ENCODE results near the gene ARL4C. TPM values are rescaled to one million over a fixed set of nuclear protein-coding genes. Genes with fewer than 3 reads are reported as not detected.

Gene ARL4C
- total and polyA plus RNA-seq, 2 experiments from 2014 or later: 5.8 to 9.9 TPM

DNA sequence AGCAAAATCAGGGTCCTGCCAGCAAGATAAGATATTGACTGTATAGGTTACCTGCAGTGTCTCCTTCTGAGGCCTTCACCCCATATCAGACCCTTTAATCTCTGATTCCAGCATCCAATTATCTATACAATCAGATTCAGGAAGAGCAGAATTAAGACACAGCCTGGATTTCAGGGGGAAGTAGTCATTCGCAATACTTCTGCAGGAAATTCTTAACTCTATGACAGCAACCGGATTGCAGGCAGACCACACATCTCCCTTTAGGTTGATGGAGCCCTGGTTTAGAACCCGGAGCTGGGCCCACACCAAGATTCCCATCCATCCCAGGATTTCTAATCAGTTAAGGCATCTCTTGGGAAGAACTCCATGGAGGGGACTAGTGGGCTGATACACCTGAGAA, 9.5 kb downstream of the ARL4C start (continued):
- no peak for TF ChIP-seq JUNB (IDR thresholded peaks at IDR 0.05; ENCODE audit: unreplicated experiment)
- TF ChIP-seq, protein P1, sequence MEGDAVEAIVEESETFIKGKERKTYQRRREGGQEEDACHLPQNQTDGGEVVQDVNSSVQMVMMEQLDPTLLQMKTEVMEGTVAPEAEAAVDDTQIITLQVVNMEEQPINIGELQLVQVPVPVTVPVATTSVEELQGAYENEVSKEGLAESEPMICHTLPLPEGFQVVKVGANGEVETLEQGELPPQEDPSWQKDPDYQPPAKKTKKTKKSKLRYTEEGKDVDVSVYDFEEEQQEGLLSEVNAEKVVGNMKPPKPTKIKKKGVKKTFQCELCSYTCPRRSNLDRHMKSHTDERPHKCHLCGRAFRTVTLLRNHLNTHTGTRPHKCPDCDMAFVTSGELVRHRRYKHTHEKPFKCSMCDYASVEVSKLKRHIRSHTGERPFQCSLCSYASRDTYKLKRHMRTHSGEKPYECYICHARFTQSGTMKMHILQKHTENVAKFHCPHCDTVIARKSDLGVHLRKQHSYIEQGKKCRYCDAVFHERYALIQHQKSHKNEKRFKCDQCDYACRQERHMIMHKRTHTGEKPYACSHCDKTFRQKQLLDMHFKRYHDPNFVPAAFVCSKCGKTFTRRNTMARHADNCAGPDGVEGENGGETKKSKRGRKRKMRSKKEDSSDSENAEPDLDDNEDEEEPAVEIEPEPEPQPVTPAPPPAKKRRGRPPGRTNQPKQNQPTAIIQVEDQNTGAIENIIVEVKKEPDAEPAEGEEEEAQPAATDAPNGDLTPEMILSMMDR (conservative IDR thresholded peaks at IDR 0.05; ENCODE audit: low read depth in 2 of 2): no peak
- TF ChIP-seq EZH2phosphoT487 (IDR thresholded peaks at IDR 0.05; ENCODE audit: unreplicated experiment): no peak
- TF ChIP-seq CREB1 (CRISPR knock-in tag; IDR thresholded peaks at IDR 0.05; ENCODE audit: low read depth): no peak
- TF ChIP-seq ZNF114 (CRISPR knock-in tag; IDR thresholded peaks at IDR 0.05): no peak
- TF ChIP-seq EZH2 (IDR thresholded peaks at IDR 0.05; ENCODE audit: low read depth, unreplicated experiment): no peak
- no peak for TF ChIP-seq POLR2AphosphoS5 (IDR thresholded peaks at IDR 0.05; ENCODE audit: low read depth)

DNA sequence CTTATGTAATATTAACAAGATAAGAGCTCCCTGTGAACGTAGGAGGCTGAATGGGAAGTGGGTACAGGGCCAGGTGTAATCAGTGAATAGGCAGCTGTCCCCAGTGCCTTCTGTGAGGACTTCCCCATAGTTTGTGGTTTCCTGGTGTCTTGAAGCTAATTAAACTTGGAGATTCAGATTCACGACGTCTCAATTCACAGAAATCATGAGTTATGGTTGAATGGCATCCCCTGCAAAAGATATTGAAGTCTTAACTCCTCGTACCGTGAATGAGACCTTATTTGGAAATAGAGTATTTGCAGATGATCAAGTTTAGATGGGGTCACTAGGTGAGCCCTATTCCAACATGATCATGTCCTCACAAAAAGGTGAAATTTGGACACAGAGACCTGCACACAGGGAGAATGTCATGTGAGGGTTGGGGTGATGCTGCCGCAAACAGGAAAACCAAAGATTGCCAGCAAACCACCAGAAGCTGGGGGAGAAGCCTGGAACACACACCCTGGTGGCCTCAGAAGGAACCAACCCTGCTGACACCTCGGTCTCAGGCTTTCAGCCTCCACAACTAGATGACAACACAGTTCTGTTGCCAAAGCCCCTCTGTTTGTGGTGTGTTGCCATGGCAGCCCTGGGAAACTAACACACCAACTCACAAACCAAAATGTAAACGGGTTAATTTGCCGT, 13.2 kb downstream of the ARL4C start:
- TF ChIP-seq, protein P1 (conservative IDR thresholded peaks at IDR 0.05; ENCODE audit: low read depth in 2 of 2): peak; percentile 26 to 35; a peak in 3 of 4 replicates
- TF ChIP-seq, protein P2, sequence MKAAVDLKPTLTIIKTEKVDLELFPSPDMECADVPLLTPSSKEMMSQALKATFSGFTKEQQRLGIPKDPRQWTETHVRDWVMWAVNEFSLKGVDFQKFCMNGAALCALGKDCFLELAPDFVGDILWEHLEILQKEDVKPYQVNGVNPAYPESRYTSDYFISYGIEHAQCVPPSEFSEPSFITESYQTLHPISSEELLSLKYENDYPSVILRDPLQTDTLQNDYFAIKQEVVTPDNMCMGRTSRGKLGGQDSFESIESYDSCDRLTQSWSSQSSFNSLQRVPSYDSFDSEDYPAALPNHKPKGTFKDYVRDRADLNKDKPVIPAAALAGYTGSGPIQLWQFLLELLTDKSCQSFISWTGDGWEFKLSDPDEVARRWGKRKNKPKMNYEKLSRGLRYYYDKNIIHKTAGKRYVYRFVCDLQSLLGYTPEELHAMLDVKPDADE (IDR thresholded peaks at IDR 0.05): no peak
- TF ChIP-seq JUNB (IDR thresholded peaks at IDR 0.05; ENCODE audit: unreplicated experiment) (no peak), EZH2phosphoT487 (IDR thresholded peaks at IDR 0.05; ENCODE audit: unreplicated experiment) (no peak), NANOG (IDR thresholded peaks at IDR 0.05; ENCODE audit: borderline replicate concordance) (no peak)
- Histone ChIP-seq H3K9me2 (ENCODE audit: insufficient read depth) (no peaks in the 10 kb centered on the region), H3K4me1 (ENCODE audit: insufficient read depth) (no peaks in the 10 kb centered on the region; the same call in 1 of the 2 replicates), H3F3A (replicated peaks; ENCODE audit: low read depth) (no peaks in the 10 kb centered on the region), H3K4me2 (no peak overlapping the region), H2AFZ (no peak overlapping the region), H3K79me2 (replicated peaks; ENCODE audit: insufficient read depth) (no peaks in the 10 kb centered on the region), H3K27me3 (ENCODE audit: insufficient read depth) (no peaks in the 10 kb centered on the region), H3K27ac (ENCODE audit: low read depth) (no peak overlapping the region), H3K36me3 (ENCODE audit: insufficient read depth) (no peaks in the 10 kb centered on the region), H4K20me1 (replicated peaks; ENCODE audit: insufficient read depth) (no peaks in the 10 kb centered on the region), H3K4me3 (no peak overlapping the region)
- ATAC-seq (peak; percentile 55), DNase-seq (ENCODE audit: low spot score) (peak; percentile 51)
- peaks cover 2% of the 10 kb centered on the region for H3K27me3 Mint-ChIP-seq (ENCODE audit: insufficient read depth, low read depth, poor library complexity)
- no peaks in the 10 kb centered on the region for H3K36me3 Mint-ChIP-seq (ENCODE audit: low read depth)
- H3K4me1 Mint-ChIP-seq: peaks cover 4% of the 10 kb centered on the region; the same call in 2 of the 3 replicates
- no peaks in the 10 kb centered on the region; the same call in 2 of the 3 replicates for H3K9me3 Mint-ChIP-seq
- H3K27ac Mint-ChIP-seq: no peak overlapping the region
- H3K4me3 Mint-ChIP-seq: no peak overlapping the region

Measured in GM23338 (cell line).